WTC11 (cell line): Measurements from ENCODE around the gene CAPSL. TPM values are rescaled to one million over a fixed set of nuclear protein-coding genes. Genes with fewer than 3 reads are reported as not detected.

Experiments used
- ATAC-seq: fragments of 200-7000 bp; cut with Tn5 transposase; 2 replicates; pipeline ENCODE4 v1.10.0; 2021; ENCODE audit warnings: mild to moderate bottlenecking, moderate library complexity
- CTCF ChIA-PET: fragments of 300-600 bp; sonication (Branson Sonifier 250); formaldehyde crosslinking; loops from one replicate; lab custom pipeline; 2021; ENCODE audit warnings: antibody characterized with exemption; lab: Charles Lee
- POLR2A ChIA-PET: fragments of 350-600 bp; sonication (Branson Sonifier 250); formaldehyde crosslinking; loops from one replicate; lab custom pipeline; 2021; ENCODE audit warnings: antibody characterized with exemption; lab: Charles Lee
- DNase-seq: peaks from one replicate; pipeline ENCODE4 v3.0.0; 2021; ENCODE audit warnings: low spot score
- H3K27ac Mint-ChIP-seq: 2 replicates; pipeline ENCODE4 v1.8.0; 2021; ENCODE audit warnings: mixed read lengths
- H3K27me3 Mint-ChIP-seq: 2 replicates; pipeline ENCODE4 v1.8.0; 2021; ENCODE audit warnings: low read depth, mild to moderate bottlenecking, moderate library complexity, mixed read lengths
- H3K36me3 Mint-ChIP-seq: 2 replicates; pipeline ENCODE4 v1.8.0; 2021; ENCODE audit warnings: mixed read lengths
- H3K4me1 Mint-ChIP-seq: 2 replicates; pipeline ENCODE4 v1.8.0; 2022; ENCODE audit warnings: mixed read lengths
- H3K4me3 Mint-ChIP-seq: 2 replicates; pipeline ENCODE4 v1.8.0; 2021; ENCODE audit warnings: mild to moderate bottlenecking, moderate library complexity, mixed read lengths
- H3K9me3 Mint-ChIP-seq: 2 replicates; pipeline ENCODE4 v1.8.0; 2021; ENCODE audit warnings: mixed read lengths
- ARID4B ChIP-seq: sonication (generic); formaldehyde crosslinking; IDR thresholded peaks from 2 replicates; pipeline ENCODE4 v1.8.0; 2023; ENCODE audit warnings: missing genetic modification reagents, mild to moderate bottlenecking, borderline replicate concordance
- CBFB ChIP-seq: sonication (generic); formaldehyde crosslinking; IDR thresholded peaks from 2 replicates; pipeline ENCODE4 v1.8.1; 2022; ENCODE audit warnings: mild to moderate bottlenecking, low read depth, missing genetic modification reagents
- CREM ChIP-seq: sonication (generic); formaldehyde crosslinking; IDR thresholded peaks from 2 replicates; pipeline ENCODE4 v1.8.1; 2022; ENCODE audit warnings: mild to moderate bottlenecking, missing genetic modification reagents, moderate library complexity
- E2F4 ChIP-seq: sonication (generic); formaldehyde crosslinking; IDR thresholded peaks from 2 replicates; pipeline ENCODE4 v1.8.1; 2022; ENCODE audit warnings: low read depth, mild to moderate bottlenecking, moderate library complexity, missing genetic modification reagents, borderline replicate concordance
- FOXK1 ChIP-seq: sonication (generic); formaldehyde crosslinking; IDR thresholded peaks from 2 replicates; pipeline ENCODE4 v1.8.0; 2022; ENCODE audit warnings: mild to moderate bottlenecking, moderate library complexity, missing genetic modification reagents
- GABPB1 ChIP-seq: sonication (generic); formaldehyde crosslinking; IDR thresholded peaks from 2 replicates; pipeline ENCODE4 v1.8.1; 2023; ENCODE audit warnings: mild to moderate bottlenecking, missing genetic modification reagents
- MAX ChIP-seq: sonication (generic); formaldehyde crosslinking; IDR thresholded peaks from 2 replicates; pipeline ENCODE4 v1.8.0; 2022; ENCODE audit warnings: mild to moderate bottlenecking, missing genetic modification reagents
- SMAD3 ChIP-seq: sonication (generic); formaldehyde crosslinking; IDR thresholded peaks from 2 replicates; pipeline ENCODE4 v1.8.0; 2022; ENCODE audit warnings: missing genetic modification reagents, mild to moderate bottlenecking, borderline replicate concordance
- TCF7 ChIP-seq: sonication (generic); formaldehyde crosslinking; IDR thresholded peaks from 2 replicates; pipeline ENCODE4 v1.8.0; 2022; ENCODE audit warnings: mild to moderate bottlenecking, low read depth, missing genetic modification reagents, moderate library complexity
- TEAD1 ChIP-seq: sonication (generic); formaldehyde crosslinking; IDR thresholded peaks from 2 replicates; pipeline ENCODE4 v1.8.0; 2022; ENCODE audit warnings: mild to moderate bottlenecking, missing genetic modification reagents
- TP53 ChIP-seq: sonication (generic); formaldehyde crosslinking; IDR thresholded peaks from 2 replicates; pipeline ENCODE4 v1.8.1; 2023; ENCODE audit warnings: mild to moderate bottlenecking, missing genetic modification reagents
- ZNF232 ChIP-seq: sonication (generic); formaldehyde crosslinking; IDR thresholded peaks from 2 replicates; pipeline ENCODE4 v1.8.0; 2022; ENCODE audit warnings: mild to moderate bottlenecking, missing genetic modification reagents
- total RNA-seq: library from RNA; stranded (reverse); gene quantifications from 3 replicates; pipeline ENCODE4 v1.2.3, GENCODE V29; 2021
- TF ChIP-seq, protein P1 (sequence below): fragments of 250-450 bp; sonication (Bioruptor Pico); IDR thresholded peaks from 2 replicates; pipeline ENCODE4 v1.9.0; 2021; ENCODE audit warnings: moderate library complexity, mild to moderate bottlenecking, inconsistent platforms, borderline replicate concordance
- TF ChIP-seq, protein P2 (sequence below): sonication (generic); formaldehyde crosslinking; IDR thresholded peaks from 2 replicates; pipeline ENCODE4 v1.8.1; 2022; ENCODE audit warnings: mild to moderate bottlenecking, missing genetic modification reagents, moderate library complexity, borderline replicate concordance

CAPSL gene
- total RNA-seq, 1 experiment from 2014 or later, result not detected

DNA sequence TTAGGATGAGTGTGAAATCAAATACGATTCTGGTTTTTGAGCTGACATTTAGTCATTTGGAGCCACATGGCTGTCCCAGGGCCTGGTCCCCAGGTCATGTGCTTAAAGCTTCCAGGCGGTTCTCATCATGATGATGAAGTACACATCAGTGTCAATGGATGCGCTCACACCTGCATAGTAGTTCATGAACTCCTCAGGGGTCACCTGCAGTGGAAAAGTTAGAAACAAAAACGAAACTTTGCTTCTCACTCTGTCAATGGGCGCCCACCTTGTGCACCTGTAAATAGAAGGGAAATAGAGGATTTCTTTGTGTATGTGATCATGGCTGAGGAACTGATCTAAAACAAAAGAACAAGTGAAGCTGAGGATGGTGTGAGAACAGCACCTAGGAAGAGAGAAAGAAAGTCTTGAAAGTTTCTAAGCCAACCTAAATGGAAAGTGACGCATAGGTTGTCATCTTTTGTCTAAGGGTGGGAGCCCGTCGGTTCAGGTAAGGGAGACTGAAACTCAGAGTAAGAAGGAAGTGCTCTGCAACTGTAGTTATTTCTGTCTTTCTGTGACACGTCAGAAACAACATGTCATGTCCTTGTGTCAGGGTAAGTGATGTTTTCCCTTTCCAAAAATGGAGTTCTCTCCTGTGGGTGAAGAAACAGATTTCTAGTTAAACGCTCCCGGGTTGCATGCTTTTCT, 33.8 kb downstream of the CAPSL start (continued):
- TF ChIP-seq CREM (CRISPR knock-in tag), result no peak
- no peak for TF ChIP-seq ARID4B (CRISPR knock-in tag)
- TF ChIP-seq, all 79 proteins: peak for 0

DNA sequence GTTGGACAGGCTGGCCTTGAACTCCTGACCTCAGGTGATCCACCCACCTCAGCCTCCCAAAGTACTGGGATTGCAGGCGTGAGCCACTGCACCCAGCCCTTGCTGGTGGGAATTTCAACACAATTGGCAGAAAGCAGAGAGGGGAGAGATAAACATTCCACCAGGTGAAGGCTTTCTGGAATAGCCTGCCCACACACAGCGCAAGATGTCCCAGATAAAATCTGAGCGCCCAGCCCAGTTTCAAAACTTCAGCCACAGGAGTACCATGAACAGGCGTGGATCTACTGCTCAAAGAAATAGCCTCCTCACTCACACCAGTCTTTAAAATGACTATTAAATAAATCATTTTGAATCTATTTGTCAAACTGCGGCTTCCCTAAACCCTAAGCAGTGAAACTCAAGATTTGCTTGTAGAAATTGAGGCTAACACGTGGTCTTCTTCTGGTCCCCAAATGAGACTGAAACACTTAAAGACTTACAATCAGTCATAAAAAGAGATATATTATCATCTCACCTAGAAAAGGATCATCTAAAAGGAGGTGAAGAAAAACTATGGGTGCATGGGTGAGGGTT, 34.7 kb downstream of the CAPSL start:
- H3K4me1 Mint-ChIP-seq, result peaks cover 6% of the 10 kb centered on the region
- no peak for TF ChIP-seq GABPB1 (CRISPR knock-in tag)
- TF ChIP-seq, all 79 proteins: peak for 0
- ATAC-seq (no peak), DNase-seq (no peak)
- no peak overlapping the region for H3K4me3 Mint-ChIP-seq
- ChIA-PET POLR2A (no interaction called here), CTCF (no interaction called here)
- no peaks in the 10 kb centered on the region for H3K36me3 Mint-ChIP-seq
- peaks cover 21% of the 10 kb centered on the region for H3K9me3 Mint-ChIP-seq
- peaks cover 10% of the 10 kb centered on the region; the same call in 1 of the 2 replicates for H3K27me3 Mint-ChIP-seq
- no peak overlapping the region for H3K27ac Mint-ChIP-seq

GRCh38 chr5:35902046-35902672, 36.3 kb downstream of the CAPSL start:
- DNase-seq (no peak), ATAC-seq (no peak)
- Mint-ChIP-seq H3K27ac (no peak overlapping the region), H3K36me3 (no peaks in the 10 kb centered on the region), H3K9me3 (peaks cover 21% of the 10 kb centered on the region), H3K27me3 (peaks cover 10% of the 10 kb centered on the region; the same call in 1 of the 2 replicates), H3K4me3 (no peak overlapping the region), H3K4me1 (no peaks in the 10 kb centered on the region)
- ChIA-PET POLR2A (no interaction called here), CTCF (no interaction called here)
- TF ChIP-seq CBFB (CRISPR knock-in tag) (no peak), SMAD3 (CRISPR knock-in tag) (no peak), TEAD1 (CRISPR knock-in tag) (no peak), MAX (no peak), E2F4 (no peak), FOXK1 (CRISPR knock-in tag) (no peak), CREM (CRISPR knock-in tag) (no peak), TCF7 (CRISPR knock-in tag) (no peak), ZNF232 (CRISPR knock-in tag) (no peak), TP53 (CRISPR knock-in tag) (no peak)
- TF ChIP-seq, protein P1, sequence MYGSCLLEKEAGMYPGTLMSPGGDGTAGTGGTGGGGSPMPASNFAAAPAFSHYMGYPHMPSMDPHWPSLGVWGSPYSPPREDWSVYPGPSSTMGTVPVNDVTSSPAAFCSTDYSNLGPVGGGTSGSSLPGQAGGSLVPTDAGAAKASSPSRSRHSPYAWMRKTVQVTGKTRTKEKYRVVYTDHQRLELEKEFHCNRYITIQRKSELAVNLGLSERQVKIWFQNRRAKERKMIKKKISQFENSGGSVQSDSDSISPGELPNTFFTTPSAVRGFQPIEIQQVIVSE (CRISPR knock-in tag), result no peak
- TF ChIP-seq, protein P2, sequence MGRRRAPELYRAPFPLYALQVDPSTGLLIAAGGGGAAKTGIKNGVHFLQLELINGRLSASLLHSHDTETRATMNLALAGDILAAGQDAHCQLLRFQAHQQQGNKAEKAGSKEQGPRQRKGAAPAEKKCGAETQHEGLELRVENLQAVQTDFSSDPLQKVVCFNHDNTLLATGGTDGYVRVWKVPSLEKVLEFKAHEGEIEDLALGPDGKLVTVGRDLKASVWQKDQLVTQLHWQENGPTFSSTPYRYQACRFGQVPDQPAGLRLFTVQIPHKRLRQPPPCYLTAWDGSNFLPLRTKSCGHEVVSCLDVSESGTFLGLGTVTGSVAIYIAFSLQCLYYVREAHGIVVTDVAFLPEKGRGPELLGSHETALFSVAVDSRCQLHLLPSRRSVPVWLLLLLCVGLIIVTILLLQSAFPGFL, result no peak
